Hepatocyte (in vitro differentiated cells): ENCODE measurements around the gene ITPKB. TPM values are rescaled to one million over a fixed set of nuclear protein-coding genes. Genes with fewer than 3 reads are reported as not detected.

Experiments used
- DNase-seq: peaks from one replicate; pipeline ENCODE4 v3.0.0-alpha.2; 2016; ENCODE audit warnings: low spot score
- H2AFZ ChIP-seq: fragments of 200-600 bp; sonication (generic); 2 replicates; pipeline ENCODE4 v1.6.0; 2016; ENCODE audit warnings: antibody characterized with exemption, mild to moderate bottlenecking
- H3K27ac ChIP-seq: fragments of 200-600 bp; sonication (generic); 2 replicates; pipeline ENCODE4 v1.5.1; 2016; ENCODE audit warnings: mild to moderate bottlenecking
- H3K27me3 ChIP-seq: fragments of 200-600 bp; sonication (generic); 2 replicates; pipeline ENCODE4 v1.6.1; 2016
- H3K36me3 ChIP-seq: fragments of 200-600 bp; sonication (generic); replicated peaks from 2 replicates; pipeline ENCODE4 v1.5.1; 2016; ENCODE audit warnings: low read depth; ENCODE audit not compliant: insufficient read depth
- H3K4me1 ChIP-seq: fragments of 200-600 bp; sonication (generic); 2 replicates; pipeline ENCODE4 v1.5.1; 2016; ENCODE audit warnings: mild to moderate bottlenecking, moderate library complexity; ENCODE audit not compliant: insufficient read depth
- H3K4me2 ChIP-seq: fragments of 200-600 bp; sonication (generic); 2 replicates; pipeline ENCODE4 v1.6.0; 2016
- H3K4me3 ChIP-seq: fragments of 200-600 bp; sonication (generic); 2 replicates; pipeline ENCODE4 v1.5.1; 2016; ENCODE audit warnings: mild to moderate bottlenecking
- H3K79me2 ChIP-seq: fragments of 200-600 bp; sonication (generic); 2 replicates; pipeline ENCODE4 v1.6.0; 2017; ENCODE audit warnings: mild to moderate bottlenecking
- H3K9me2 ChIP-seq: fragments of 200-600 bp; sonication (generic); replicated peaks from 2 replicates; pipeline ENCODE4 v1.6.0; 2017; ENCODE audit warnings: mild to moderate bottlenecking; ENCODE audit not compliant: insufficient read depth
- H3K9me3 ChIP-seq: fragments of 200-600 bp; sonication (generic); 2 replicates; pipeline ENCODE4 v1.5.1; 2016; ENCODE audit warnings: low read depth, mild to moderate bottlenecking
- H4K20me1 ChIP-seq: fragments of 200-600 bp; sonication (generic); 2 replicates; pipeline ENCODE4 v1.6.0; 2016; ENCODE audit warnings: mild to moderate bottlenecking; ENCODE audit not compliant: insufficient read depth, poor library complexity, severe bottlenecking
- CTCF ChIP-seq: fragments of 200-600 bp; sonication (generic); IDR thresholded peaks from 2 replicates; pipeline ENCODE4 v1.5.1; 2016; ENCODE audit warnings: antibody characterized with exemption, mild to moderate bottlenecking; ENCODE audit not compliant: poor library complexity
- EZH2 ChIP-seq: fragments of 200-600 bp; sonication (generic); IDR thresholded peaks from 2 replicates; pipeline ENCODE4 v1.6.1; 2016; ENCODE audit warnings: antibody characterized with exemption, mild to moderate bottlenecking, borderline replicate concordance
- EZH2phosphoT487 ChIP-seq: fragments of 200-600 bp; sonication (generic); IDR thresholded peaks from one replicate; pipeline ENCODE4 v1.6.1; 2018; ENCODE audit warnings: antibody characterized with exemption, mild to moderate bottlenecking, low read depth, moderate library complexity; ENCODE audit not compliant: unreplicated experiment, severe bottlenecking
- WGBS: methylation state at CpG from one replicate; pipeline ENCODE4 v1.1.6; 2016; ENCODE audit warnings: low lambda C conversion rate; ENCODE audit errors: missing lambda C conversion rate; 5-methylcytosine and 5-hydroxymethylcytosine counted together
- polyA plus RNA-seq: library from polyadenylated mRNA; unstranded; fragments of >200 nt; fragmentation: Nextera tagmentation; extraction: Ambion mirVana; gene quantifications from 2 replicates; pipeline ENCODE4 v1.2.1, GENCODE V29; 2016
- total RNA-seq: library from RNA; depleted of rRNA; stranded (reverse); fragments of >200 nt; gene quantifications from 2 replicates; pipeline ENCODE4 v1.2.3, GENCODE V29; 2014

The ITPKB gene
- total and polyA plus RNA-seq, 2 experiments from 2014 or later, result 11.0 to 13.8 TPM

- Histone ChIP-seq H3K4me3 (no peak overlapping the region), H3K79me2 (no peaks in the 10 kb centered on the region), H2AFZ (no peak overlapping the region), H3K9me3 (no peaks in the 10 kb centered on the region), H3K4me1 (peaks cover 5% of the 10 kb centered on the region), H3K4me2 (no peak overlapping the region), H3K36me3 (no peaks in the 10 kb centered on the region), H4K20me1 (no peaks in the 10 kb centered on the region), H3K9me2 (no peaks in the 10 kb centered on the region), H3K27ac (peak overlapping the region; percentile 74), H3K27me3 (no peaks in the 10 kb centered on the region)
- TF ChIP-seq EZH2phosphoT487 (no peak), CTCF (no peak), EZH2 (no peak)
- no peak for DNase-seq
- WGBS, result 56% methylated on average over 3 of the region's 3 CpGs
These were observed 46.3 kb downstream of the ITPKB start for GRCh38 chr1:226692823-226693222.

GRCh38 chr1:226692051-226692792 lies 46.9 kb downstream of the ITPKB start:
- Histone ChIP-seq H3K79me2 (no peaks in the 10 kb centered on the region), H3K4me2 (no peak overlapping the region), H3K36me3 (no peaks in the 10 kb centered on the region), H3K4me1 (peaks cover 5% of the 10 kb centered on the region), H2AFZ (no peak overlapping the region), H3K9me2 (no peaks in the 10 kb centered on the region), H3K27ac (peak overlapping the region; percentile 76), H3K4me3 (no peak overlapping the region), H4K20me1 (no peaks in the 10 kb centered on the region), H3K27me3 (no peaks in the 10 kb centered on the region), H3K9me3 (no peaks in the 10 kb centered on the region)
- TF ChIP-seq EZH2 (no peak), EZH2phosphoT487 (no peak), CTCF (no peak)
- WGBS, result 78% methylated on average over 4 of the region's 4 CpGs
- DNase-seq, result no peak

- TF ChIP-seq EZH2phosphoT487, result no peak
- no peak for TF ChIP-seq CTCF
- TF ChIP-seq EZH2, result no peak
- Histone ChIP-seq H3K27ac (peak overlapping the region; percentile 76), H3K4me3 (no peak overlapping the region), H3K36me3 (no peaks in the 10 kb centered on the region), H3K27me3 (no peaks in the 10 kb centered on the region), H4K20me1 (no peaks in the 10 kb centered on the region), H3K4me2 (no peak overlapping the region), H3K79me2 (no peaks in the 10 kb centered on the region), H2AFZ (no peak overlapping the region), H3K9me2 (no peaks in the 10 kb centered on the region), H3K9me3 (no peaks in the 10 kb centered on the region), H3K4me1 (peaks cover 5% of the 10 kb centered on the region)
- WGBS, result 73% methylated on average over 4 of the region's 4 CpGs
- DNase-seq, result no peak
These were observed 47.8 kb downstream of the ITPKB start for GRCh38 chr1:226691247-226691646.
